Stimulated activated CD4-positive, alpha-beta T cell treated with anti-CD3 and anti-CD28 coated beads, TNF-alpha, amount 100 ng/mL, for 4 hours (primary cell): ENCODE data around the gene LYPD4.
"Not testable (repeated sequence)": the region's sequence is repeated elsewhere in the genome, so short reads cannot be mapped to it uniquely, and the experiment has no call there.

Experiments
- DNase-seq, 3 experiments: peaks; one replicate each; pipeline ENCODE4 v3.0.0-alpha.2; 2020; ENCODE audit warnings: low read depth in 3 of 3

The LYPD4 gene

DNA sequence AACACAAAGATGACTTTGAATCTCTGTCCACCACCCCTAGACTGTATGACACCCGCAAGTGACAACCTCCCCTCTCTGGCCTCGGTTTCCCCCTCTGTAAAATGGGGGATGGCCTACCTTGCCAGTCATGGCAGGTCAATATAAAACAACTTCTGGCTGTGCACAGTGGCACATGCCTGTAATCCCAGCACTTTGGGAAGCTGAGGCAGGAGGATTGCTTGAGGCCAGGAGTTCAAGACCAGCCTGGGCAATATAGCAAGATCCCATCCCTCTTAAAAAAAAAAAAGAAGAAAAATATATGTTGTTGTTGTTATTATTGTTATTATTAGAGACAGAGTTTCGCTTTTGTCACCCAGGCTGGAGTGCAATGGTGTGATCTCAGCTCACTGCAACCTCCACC is 31.5 kb upstream of the LYPD4 start:
- DNase-seq, result not testable (repeated sequence)

DNA sequence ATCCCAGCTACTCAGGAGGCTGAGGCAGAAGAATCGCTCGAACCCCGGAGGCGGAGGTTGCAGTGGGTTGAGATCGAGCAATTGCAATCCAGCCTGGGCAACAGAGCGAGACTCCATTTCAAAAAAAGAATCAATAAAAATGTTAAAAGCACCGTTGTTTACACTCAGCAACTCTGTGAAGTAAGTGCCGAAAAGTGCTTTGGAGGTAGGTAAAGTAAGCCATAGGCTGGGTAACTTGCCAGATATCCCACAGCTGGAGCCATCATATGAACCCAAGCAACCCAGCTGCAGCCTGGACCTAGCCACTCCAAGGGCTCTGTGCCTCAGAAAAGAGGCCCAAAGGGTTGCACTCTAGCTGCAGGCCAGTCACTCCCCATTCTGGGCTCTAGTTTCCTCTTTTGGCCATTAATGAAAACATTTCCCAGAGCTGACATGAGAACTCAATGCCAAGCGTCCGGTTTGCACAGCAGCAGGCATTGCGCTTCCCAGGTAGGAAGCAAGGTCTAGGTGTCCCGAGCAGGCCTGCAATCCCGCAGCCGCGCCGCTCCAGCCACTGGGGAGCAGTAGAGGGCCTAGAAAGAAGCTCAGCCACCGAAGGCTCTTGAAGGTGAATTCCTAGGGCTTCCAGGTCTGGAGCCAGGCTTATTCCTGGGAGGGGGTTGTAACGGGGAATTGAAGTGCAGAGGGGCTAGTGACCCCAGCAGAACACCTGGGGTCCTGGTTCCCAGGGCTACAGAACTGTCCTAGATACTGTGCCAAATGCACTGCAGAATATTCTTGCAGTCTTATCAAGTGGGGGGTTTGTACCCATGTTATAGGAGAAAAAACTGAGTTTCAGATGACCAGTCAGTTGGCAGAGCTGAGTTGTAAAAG is 28.5 kb upstream of the LYPD4 start:
- DNase-seq, result peak in 2 of 3 experiments; percentile 43 to 45

DNA sequence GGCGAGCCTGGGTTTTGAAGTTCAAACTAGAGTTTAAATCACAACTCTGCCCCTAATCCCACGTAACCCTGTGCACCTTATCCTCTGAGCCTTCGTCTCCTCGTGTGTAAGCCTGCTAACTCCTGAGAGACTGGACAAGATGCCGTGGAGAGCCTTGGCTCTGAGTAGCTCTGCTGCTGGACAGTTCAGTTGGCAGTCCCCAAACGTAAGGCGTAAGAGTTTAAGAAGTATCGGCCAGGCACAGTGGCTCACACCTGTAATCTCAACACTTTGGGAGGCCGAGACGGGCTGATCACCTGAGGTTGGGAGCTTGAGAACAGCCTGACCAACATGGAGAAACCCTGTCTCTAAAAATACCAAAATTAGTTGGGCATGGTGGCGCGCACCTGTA is 27.9 kb upstream of the LYPD4 start:
- no peak for DNase-seq

DNA sequence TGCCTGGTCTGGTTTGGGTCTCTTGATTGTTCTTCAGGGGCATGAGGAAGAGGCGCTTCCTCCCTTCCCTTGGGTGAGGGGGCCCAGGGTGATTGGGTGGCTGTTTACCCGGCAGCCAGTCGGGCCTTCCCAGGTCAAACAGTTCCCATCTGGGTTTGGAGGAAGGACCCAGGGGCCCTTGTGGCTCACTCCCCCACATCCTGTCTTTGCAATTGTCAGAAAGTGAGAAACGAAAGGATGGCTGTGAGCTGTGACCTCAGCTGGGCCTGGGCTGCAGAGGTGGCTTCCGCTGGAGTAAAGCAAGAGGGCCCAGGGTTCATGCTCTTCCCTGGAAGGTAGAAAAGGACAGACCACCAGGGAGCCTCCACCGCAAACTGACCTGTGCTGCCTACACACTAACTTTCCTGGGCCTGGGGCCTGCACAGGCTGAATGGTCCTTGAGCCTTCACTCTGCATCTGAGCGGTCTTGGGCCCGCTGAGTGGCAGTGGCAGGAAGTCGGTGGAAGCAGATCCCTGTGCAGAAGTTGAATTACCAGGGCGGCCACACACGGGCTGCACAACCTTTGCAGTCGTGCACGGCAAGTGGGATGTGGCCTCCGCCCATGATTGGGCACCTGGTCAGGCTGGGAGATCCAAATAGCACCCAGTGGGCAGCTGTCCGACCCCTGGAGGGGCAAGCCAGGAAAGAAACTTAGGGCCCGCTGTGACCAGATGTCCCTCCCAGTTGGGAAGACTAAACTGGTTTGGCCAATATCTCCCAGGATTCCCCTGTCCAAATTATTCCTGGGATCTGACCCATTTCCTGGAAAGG is 27.3 kb upstream of the LYPD4 start:
- DNase-seq, result no peak

- DNase-seq, result no peak
Observed at GRCh38 chr19:41870401-41870873, 26.0 kb upstream of the LYPD4 start.

- no peak for DNase-seq
Observed at GRCh38 chr19:41869374-41869955, 25.0 kb upstream of the LYPD4 start.

DNA sequence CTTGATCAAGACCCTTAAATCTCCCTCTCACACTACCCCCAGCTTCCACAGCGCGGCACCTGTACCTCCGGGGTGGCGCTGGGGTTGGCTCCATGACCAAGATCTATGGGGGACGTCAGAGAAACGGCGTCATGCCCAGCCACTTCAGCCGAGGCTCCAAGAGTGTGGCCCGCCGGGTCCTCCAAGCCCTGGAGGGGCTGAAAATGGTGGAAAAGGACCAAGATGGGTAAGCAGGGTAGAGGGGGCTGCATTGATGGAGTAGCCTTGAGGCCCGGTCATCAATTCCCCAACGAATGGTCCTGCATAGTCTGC is 24.5 kb upstream of the LYPD4 start:
- no peak for DNase-seq

- no peak for DNase-seq
Observed at GRCh38 chr19:41868120-41868988, 23.9 kb upstream of the LYPD4 start.

DNA sequence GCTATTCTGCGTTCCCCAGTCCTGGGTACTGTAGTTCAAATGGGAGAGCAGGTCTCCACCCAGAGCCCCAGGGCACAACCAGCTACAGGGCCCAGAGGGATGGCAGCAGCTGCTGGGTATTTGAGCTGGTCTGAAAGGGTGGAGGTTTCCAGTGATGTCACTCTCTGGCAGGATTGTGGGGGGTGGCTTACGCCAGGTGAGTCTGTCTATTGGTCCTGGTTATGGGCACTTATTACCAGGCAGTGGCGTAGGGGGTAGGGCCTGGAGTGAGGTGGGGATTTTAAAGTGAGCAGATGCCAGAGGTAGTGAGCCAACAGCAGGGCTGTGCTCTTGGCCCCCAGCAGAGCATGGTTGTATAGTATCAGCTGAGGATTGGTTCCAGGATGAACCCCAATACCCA is 21.8 kb upstream of the LYPD4 start:
- DNase-seq, result no peak

DNA sequence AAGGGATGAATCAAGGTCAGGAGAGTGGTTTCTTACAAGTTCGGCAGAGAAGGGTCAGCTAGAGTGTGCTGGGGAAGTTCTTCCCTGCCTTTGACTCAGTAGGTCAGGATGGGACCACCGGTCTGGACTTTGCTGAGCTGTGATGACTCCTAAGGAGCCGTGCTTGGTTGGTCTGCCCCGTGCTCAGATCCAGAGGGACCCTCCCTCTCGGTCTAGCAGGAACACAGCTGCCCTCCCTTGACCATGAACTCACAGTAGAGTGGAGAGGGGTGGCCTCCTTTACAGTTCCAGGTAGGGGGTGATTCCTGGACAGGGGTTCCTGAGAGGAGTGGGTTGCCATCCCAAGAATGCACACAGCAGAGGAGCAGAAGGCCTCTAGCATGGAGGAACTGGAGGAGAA is 19.9 kb upstream of the LYPD4 start:
- DNase-seq, result no peak

DNA sequence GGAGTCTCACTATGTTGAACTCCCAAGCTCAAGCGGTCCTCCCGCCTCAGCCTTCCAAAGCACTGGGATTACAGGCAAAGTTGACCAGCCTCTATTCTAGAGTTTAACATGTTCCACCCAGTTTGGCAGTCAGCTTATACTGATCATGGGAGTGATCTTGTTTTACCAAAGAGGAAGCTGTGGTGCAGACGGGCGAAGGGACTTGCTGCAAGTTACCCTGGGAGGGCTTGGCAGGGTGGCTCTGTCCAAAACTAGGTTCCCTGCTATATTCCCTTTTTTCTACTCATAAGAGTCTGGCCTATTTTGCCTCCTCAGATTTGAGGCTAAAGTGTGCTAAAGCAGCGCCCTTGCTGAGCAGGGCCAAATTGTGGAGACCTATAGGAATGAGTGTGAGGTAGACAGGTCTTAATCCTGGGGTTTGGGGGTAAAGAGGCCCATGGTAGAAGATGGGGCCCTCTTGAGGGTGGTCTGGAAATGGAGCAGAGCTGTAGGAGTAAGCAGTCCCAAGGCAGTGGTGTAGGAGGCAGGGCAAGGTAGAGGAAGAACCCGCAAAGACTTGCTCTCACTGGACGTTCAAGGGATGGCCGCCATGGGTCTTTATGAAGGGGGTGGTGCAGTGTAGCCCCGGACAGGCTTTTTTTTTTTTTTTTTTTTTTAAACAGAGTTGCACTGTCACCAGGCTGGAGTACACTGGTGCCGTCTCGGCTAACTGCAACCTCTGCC is 18.9 kb upstream of the LYPD4 start:
- DNase-seq, result no peak

GRCh38 chr19:41862445-41862986 is 18.0 kb upstream of the LYPD4 start:
- no peak for DNase-seq

DNA sequence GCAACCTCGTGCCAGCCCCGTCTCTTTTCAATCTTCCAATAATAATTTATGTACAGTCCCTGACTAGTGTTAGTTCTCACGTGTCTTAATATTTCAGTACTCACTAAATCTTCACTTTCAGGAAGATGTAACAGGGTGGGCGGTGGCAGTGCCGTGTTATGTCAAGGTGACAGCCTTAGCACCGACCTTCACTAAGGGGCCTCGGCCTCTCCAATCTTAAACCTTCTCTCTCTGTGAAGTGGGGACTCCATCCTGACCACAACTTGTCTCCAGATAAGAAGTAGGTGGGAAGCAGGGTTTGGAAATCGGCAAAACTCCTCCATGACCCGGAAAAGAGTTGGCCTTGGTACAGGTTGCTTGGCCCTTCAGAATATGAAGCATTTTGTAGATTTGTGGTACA is 17.4 kb upstream of the LYPD4 start:
- DNase-seq, result no peak

- DNase-seq, result no peak
Observed at GRCh38 chr19:41861116-41861768, 16.8 kb upstream of the LYPD4 start.

- peak in 1 of 3 experiments; percentile 49 for DNase-seq
Observed at GRCh38 chr19:41860419-41861115, 16.1 kb upstream of the LYPD4 start.

DNA sequence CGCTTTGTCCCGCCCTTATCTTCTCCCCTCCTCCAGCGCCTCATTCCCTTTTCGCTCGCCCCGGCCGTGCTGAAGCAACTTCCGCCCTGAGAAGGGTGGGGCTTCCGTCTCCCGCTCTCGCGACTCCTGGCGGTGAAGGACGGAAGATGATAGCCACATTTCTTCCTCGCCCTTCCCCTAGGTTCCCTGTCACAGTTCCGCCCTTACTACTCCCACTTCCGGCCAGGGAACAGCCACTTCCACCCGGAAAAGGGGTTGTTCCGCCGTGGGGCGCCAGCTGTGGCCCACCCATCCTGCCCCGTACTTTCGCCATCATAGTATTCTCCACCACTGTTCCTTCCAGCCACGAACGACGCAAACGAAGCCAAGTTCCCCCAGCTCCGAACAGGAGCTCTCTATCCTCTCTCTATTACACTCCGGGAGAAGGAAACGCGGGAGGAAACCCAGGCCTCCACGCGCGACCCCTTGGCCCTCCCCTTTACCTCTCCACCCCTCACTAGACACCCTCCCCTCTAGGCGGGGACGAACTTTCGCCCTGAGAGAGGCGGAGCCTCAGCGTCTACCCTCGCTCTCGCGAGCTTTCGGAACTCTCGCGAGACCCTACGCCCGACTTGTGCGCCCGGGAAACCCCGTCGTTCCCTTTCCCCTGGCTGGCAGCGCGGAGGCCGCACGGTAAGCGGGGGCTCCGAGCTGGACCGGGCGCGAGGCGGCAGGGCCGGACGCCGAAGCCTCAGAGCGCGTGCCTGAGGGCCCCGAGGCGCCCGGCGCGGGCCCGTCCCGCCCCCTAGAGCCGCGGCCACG is 15.3 kb upstream of the LYPD4 start, which contains the start of gene RPS19:
RPS19 (plus strand) TSS at position 638 of the 801 bp plus-strand sequence. CDS start 520 bp downstream, outside the sequence.
- DNase-seq, result peak; percentile 97 to 98 (median 97)

GRCh38 chr19:41859213-41859617 is 14.7 kb upstream of the LYPD4 start:
- DNase-seq, result no peak

DNA sequence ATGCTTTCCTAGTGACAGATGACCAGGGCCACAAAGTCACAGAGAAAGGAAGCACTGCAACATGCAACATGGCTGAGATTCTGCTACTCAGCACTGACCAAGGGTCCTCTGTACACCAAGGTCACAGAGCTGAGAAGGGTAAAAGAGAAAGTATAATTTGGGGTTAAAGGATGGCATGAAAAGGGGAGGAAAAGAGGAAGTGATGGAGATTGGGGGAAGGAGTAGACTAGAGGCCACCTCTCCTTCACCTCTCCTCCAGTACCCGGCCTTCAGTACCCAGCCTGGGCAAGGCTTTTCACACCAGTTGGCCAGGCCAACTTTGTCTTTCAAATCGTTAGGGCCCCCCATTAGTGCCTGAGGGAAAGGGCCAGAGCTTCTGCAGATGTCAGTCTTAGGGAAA is 9.3 kb upstream of the LYPD4 start:
- DNase-seq, result no peak

- no peak for DNase-seq
Observed at GRCh38 chr19:41853344-41853743, 8.9 kb upstream of the LYPD4 start.
